Brain microvascular endothelial cell (primary cell): ENCODE results near the gene C11orf24.

Experiments used
- DNase-seq: peaks from one replicate; pipeline ENCODE4 v3.0.0-alpha.2; 2020
- H3K27ac ChIP-seq: fragments of 250-450 bp; sonication (Bioruptor Pico); 2 replicates; pipeline ENCODE4 v1.5.1; 2020; ENCODE audit warnings: mild to moderate bottlenecking, moderate library complexity
- H3K27me3 ChIP-seq: fragments of 250-450 bp; sonication (Bioruptor Pico); replicated peaks from 2 replicates; pipeline ENCODE4 v1.5.1; 2020; ENCODE audit warnings: mild to moderate bottlenecking
- H3K36me3 ChIP-seq: fragments of 250-450 bp; sonication (Bioruptor Pico); replicated peaks from 2 replicates; pipeline ENCODE4 v1.5.1; 2020; ENCODE audit warnings: mild to moderate bottlenecking
- H3K4me3 ChIP-seq: 2 replicates; pipeline ENCODE4 v1.5.1; 2011; ENCODE audit warnings: low read depth, mild to moderate bottlenecking, control low read depth, low read length, moderate library complexity
- in situ Hi-C: cut with HindIII; loops from 2 replicates; pipeline ENCODE4 v1.10.0; 2017; ENCODE audit warnings: low sequenced_read_pairs, low pct_ligation_motif_present
- TF ChIP-seq, protein P1 (sequence below): IDR thresholded peaks from 2 replicates; pipeline ENCODE4 v1.5.1; 2011; ENCODE audit warnings: low read depth, mild to moderate bottlenecking, moderate library complexity, low read length, control low read depth, inconsistent platforms; ENCODE audit errors: missing control alignments

C11orf24 gene

DNA sequence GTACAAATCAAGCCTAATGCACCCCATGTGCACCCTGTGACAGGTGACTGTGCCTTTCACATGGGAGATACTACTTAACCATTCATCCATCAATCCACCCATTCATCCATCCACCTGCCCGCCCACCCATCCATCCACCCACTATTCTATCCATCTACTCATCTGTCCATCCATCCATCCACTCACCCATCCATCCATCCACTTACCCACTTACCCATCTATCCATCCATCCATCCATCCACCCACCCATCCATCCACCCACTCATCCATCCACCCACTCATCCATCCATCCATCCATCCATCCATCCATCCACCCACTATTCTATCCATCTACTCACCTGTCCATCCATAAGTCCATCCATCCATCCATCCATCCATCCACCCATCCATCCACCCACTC lies 7.5 kb downstream of the C11orf24 start:
- TF ChIP-seq, protein P1, sequence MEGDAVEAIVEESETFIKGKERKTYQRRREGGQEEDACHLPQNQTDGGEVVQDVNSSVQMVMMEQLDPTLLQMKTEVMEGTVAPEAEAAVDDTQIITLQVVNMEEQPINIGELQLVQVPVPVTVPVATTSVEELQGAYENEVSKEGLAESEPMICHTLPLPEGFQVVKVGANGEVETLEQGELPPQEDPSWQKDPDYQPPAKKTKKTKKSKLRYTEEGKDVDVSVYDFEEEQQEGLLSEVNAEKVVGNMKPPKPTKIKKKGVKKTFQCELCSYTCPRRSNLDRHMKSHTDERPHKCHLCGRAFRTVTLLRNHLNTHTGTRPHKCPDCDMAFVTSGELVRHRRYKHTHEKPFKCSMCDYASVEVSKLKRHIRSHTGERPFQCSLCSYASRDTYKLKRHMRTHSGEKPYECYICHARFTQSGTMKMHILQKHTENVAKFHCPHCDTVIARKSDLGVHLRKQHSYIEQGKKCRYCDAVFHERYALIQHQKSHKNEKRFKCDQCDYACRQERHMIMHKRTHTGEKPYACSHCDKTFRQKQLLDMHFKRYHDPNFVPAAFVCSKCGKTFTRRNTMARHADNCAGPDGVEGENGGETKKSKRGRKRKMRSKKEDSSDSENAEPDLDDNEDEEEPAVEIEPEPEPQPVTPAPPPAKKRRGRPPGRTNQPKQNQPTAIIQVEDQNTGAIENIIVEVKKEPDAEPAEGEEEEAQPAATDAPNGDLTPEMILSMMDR, result no peak
- in situ Hi-C loops, result no loop called here
- peaks cover 66% of the 10 kb centered on the region for H3K36me3 ChIP-seq
- no peak for DNase-seq
- H3K27me3 ChIP-seq, result no peaks in the 10 kb centered on the region
- H3K4me3 ChIP-seq, result no peak overlapping the region
- H3K27ac ChIP-seq, result no peak overlapping the region

DNA sequence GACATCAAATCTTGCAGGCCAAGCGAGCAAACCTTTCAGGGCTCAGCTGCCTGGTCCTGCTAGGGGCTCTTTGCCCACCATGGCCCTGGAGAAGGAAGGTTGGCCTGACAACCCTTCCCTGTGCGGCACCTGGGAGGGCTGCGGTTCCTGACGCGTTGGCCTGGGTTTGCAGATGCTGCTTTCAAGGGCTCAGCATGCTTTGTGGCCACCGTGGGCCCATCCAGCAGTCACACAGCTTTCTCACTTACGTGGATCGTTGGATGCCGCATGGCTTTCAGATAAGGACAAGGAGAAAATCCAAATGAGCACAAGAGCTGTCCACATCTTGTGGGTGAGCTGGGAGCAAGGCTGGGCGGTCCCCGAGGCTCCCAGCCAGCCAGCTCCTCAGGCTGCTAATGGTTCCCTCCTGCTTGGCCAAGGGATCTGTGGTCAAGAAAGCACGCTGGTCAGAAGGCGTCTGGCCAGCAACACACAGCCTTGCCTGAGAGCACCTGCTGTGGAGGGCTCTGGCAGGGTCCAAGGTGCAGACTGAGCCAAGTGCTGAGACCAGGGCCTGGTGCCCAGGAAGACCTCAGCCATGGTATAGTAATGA lies 8.2 kb downstream of the C11orf24 start:
- in situ Hi-C loops, result no loop called here
- H3K36me3 ChIP-seq, result peaks cover 66% of the 10 kb centered on the region
- TF ChIP-seq, protein P1, result no peak
- no peak for DNase-seq
- H3K4me3 ChIP-seq, result no peak overlapping the region
- no peak overlapping the region for H3K27ac ChIP-seq
- H3K27me3 ChIP-seq, result no peaks in the 10 kb centered on the region

DNA sequence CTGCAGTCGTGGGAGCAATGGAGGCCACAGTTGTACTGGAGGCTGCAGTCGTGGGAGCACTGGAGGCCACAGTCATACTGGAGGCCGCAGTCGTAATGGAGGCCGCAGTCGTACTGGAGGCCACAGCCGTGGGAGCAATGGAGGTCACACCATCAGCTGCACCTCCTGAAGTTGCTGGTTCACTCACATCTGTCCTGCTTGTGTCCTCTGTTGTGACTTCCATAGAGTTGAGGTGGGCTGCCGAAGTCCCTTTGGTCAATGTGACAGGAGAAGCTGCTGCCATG lies 9.3 kb downstream of the C11orf24 start:
- DNase-seq, result no peak
- no peak overlapping the region for H3K4me3 ChIP-seq
- no peaks in the 10 kb centered on the region for H3K27me3 ChIP-seq
- TF ChIP-seq, protein P1, result no peak
- in situ Hi-C loops, result no loop called here
- peaks cover 59% of the 10 kb centered on the region for H3K36me3 ChIP-seq
- H3K27ac ChIP-seq, result no peak overlapping the region

DNA sequence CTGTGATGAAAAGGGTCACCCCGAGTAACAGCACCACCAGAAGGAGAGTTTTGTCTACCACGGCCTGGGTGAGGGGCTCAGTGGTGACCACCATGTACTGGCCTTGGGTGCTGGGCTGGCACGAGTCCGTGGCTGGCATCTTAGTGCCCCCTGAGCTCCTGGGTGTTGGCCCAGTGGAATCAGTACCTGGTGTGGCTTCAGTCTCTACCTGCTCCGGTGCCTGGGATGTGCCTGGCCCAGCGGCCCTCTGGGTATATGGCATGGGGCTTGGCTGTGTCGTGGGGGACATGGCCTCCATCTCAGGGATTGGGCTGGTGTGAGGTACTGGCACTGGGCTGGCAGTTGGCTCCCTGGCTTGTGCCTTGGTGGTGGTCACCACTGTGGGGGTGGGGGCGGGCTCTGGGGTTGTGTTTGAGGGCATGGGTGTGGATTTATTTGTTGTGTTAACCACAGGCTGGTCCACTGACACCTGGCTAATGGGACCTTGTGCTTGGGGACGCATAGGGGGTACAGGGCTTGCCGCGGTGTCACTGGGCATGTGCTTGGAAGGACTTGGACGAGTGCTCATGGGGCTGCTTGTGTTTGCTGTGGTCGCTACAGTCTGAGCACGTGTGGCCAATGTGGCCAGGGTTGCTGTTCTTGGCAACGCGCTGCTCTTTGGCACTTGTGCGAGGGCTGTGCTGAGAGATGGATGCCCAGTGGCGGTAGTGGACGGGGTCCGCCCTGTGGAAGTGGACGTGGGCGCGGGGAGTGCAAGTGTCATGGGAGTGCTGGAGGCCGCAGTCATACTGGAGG lies 9.8 kb downstream of the C11orf24 start:
- in situ Hi-C loops, result no loop called here
- Histone ChIP-seq H3K27me3 (no peaks in the 10 kb centered on the region), H3K36me3 (peaks cover 55% of the 10 kb centered on the region), H3K27ac (no peak overlapping the region), H3K4me3 (no peak overlapping the region)
- no peak for DNase-seq
- TF ChIP-seq, protein P1, result no peak

DNA sequence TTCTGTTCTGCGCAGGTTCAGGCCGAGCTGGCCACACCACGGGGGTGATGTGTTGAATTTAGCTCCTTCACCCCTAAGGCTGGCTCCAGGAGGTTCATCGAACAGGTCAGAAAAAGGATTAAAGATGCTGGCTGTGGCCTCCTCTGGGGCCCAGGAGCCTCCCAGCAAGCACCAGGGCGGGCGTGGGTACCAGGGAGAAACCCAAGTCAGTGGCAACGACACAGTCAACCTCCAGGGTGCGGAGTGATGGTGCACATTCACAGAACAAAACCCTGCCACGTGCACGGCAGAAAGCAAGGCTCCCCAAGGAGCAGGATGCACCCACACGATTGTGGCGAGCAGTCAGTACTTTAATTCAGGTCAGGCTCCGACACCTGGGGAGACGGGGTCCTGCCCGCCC lies 10.8 kb downstream of the C11orf24 start:
- in situ Hi-C loops, result no loop called here

More for the DNA sequence above, 10.8 kb downstream of the C11orf24 start:
- TF ChIP-seq, protein P1, result no peak
- H3K4me3 ChIP-seq, result no peak overlapping the region
- H3K27me3 ChIP-seq, result no peaks in the 10 kb centered on the region
- peaks cover 47% of the 10 kb centered on the region for H3K36me3 ChIP-seq
- no peak for DNase-seq
- H3K27ac ChIP-seq, result no peak overlapping the region
